Cardiac septum (tissue), 1 donor: Measurements from ENCODE around the gene EPS15. TPM values are rescaled to one million over a fixed set of nuclear protein-coding genes. Genes with fewer than 3 reads are reported as not detected.
"Not testable (repeated sequence)": the region's sequence is repeated elsewhere in the genome, so short reads cannot be mapped to it uniquely, and the experiment has no call there.

Experiments used
- DNase-seq: peaks from one replicate; pipeline ENCODE4 v3.0.0-alpha.2; 2020; ENCODE audit warnings: low spot score
- intact Hi-C: fragments of 100-400 bp; cut with DNase I; formaldehyde crosslinking; loops from one replicate; pipeline ENCODE4 v1.14.0; 2022
- total RNA-seq: library from RNA; stranded (reverse); fragmentation: NEBNext Ultra II Directional; extraction: Animal tissue kit (Norgen Biotek cat#: 25700); gene quantifications from one replicate; pipeline ENCODE4 v1.2.1, GENCODE V29; 2021
- donor health status: DM: no; HTN: no; CAD: no.

EPS15 gene
- total RNA-seq, 1 donor from 2014 or later: 46.6 TPM

DNA sequence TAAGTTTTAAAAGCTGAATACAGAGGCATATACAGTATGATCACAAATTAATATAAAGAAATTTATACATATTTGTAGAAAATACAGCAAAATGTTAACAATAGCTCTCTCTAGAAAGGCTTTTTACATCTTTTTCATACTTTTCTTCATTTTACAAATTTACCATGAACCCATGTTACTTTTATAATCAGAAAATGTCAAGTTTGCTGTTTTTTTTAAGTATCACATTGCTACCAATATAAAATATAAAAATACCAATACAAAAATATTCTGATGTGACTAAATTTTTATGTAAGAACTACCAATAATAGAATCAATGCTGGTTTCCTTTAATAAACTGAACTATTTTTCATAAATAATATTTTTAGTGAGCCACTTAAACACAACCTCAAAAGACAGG is 104.3 kb downstream of the EPS15 start:
- no peak for DNase-seq
- intact Hi-C loops: loop anchor here (5.0 kb wide), 1 partner anchor 102 kb away; the partner anchor contains the start of gene EPS15

DNA sequence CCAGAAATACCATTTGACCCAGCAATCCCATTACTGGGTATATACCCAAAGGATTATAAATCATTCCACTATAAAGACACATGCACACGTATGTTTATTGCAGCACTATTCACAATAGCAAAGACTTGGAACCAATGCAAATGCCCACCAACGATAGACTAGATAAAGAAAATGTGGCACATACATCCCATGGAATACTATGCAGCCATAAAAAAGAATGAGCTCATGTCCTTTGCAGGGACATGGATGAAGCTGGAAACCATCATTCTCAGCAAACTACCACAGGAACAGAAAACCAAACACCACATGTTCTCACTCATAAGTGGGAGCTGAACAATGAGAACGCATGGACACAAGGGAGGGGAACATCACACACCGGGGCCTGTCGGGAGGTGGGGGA is 107.2 kb downstream of the EPS15 start:
- intact Hi-C loops, DNase-seq: not testable (repeated sequence)

DNA sequence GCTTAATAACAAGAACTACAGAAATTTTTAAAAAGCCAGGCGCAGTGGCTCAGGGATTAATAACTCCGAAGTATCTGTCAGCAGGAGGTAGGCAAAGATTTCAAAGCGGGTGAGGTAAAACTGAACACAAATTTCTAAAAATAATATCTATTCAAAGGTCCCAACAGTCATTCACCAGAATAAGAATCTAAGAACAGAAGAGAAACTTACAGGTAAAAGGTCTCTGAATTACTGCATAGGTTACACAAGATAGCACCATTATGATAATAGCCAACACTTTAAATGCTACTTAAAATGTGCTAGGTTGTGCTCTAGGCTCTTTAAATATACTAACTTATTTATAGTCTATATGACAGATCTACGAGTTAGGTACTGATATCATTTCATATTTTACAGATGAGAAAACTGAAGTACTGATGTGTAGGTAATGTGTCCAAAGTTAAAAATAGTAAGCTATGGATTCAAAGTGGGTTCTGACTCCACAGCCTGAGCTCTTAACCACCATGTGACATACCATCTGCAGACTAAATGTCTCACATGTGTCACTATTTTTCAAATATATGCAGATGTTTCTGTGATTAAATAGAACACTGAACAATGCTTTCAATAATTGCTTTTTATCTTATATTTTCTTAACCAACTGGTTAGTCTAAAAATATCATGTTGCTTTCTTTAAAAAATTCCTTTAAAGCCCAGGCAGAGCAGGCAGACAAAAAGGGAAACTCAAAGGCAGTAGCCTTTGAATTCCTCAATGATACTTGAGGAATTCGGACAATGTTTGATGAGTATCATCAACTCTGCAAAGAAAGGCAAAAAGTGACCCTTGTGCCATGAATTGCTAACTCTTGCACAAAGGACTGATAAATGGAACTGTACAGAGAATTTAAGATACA is 108.3 kb downstream of the EPS15 start:
- intact Hi-C loops: no loop called here
- no peak for DNase-seq

DNA sequence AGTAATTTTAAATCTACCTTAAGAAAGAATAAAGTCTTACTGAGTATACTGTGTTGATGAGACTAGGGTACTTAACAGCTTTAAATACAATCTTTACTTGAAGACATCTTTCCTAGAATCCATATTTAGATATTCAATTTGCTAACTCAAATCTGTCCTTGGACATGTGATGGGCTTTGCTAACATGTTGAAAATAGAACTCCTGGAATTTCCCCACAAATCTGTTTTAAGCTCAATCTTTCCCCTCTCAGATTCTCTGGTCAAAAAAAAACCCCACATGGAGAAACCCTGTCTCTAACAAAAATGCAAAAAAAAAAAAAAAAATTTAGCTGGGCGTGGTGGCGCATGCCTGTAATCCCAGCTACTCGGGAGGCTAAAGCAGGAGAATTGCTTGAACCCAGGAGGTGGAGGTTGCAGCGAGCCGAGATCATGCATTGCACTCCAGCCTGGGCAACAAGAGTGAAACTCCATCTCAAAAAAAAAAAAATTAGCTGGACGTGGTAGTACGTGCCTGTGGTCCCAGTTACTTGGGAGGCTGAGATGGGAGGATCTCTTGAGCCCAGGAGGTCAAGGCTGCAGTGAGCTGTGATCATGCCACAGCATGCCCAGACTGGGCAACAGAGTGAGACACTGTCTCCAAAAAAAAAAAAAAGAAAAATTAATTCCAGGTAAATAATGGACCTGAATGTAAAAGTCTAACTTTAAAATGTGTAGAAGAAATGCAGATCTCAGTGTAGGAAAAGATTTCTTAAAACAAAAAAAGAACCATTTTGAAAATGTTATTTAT is 109.1 kb downstream of the EPS15 start:
- intact Hi-C loops, DNase-seq: not testable (repeated sequence)

DNA sequence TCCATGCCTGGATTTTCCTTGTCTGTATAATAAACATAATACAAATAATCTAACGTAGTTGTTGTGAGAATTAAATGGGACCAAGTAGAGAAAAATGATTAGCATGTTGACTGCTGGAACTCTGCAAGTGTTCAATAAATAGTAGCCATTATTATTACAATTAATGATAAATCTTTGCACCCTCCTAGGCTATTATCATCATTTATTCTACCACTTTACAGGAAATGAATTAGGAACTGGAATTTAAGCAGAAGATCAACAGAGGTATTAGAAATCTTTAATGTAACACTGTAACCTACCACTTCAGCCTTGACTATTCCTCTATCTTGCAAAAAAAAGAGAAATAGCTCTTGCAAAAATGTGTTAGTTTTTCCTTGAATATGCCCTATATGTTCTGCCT is 126.8 kb downstream of the EPS15 start:
- DNase-seq: no peak
- intact Hi-C loops: no loop called here

DNA sequence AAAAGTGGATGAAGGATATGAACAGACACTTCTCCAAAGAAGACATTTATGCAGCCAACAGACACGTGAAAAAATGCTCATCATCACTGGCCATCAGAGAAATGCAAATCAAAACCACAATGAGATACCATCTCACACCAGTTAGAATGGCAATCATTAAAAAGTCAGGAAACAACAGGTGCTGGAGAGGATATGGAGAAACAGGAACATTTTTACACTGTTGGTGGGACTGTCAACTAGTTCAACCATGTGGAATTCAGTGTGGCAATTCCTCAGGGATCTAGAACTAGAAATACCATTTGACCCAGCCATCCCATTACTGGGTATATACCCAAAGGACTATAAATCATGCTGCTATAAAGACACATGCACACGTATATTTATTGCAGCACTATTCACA is 128.4 kb downstream of the EPS15 start:
- DNase-seq, intact Hi-C loops: not testable (repeated sequence)

DNA sequence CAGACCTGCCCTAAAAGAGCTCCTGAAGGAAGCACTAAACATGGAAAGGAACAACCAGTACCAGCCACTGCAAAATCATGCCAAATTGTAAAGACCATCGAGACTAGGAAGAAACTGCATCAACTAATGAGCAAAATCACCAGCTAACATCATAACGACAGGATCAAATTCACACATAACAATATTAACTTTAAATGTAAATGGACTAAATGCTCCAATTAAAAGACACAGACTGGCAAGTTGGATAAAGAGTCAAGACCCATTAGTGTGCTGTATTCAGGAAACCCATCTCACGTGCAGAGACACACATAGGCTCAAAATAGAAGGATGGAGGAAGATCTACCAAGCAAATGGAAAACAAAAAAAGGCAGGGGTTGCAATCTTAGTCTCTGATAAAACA is 131.8 kb downstream of the EPS15 start:
- not testable (repeated sequence) for DNase-seq

DNA sequence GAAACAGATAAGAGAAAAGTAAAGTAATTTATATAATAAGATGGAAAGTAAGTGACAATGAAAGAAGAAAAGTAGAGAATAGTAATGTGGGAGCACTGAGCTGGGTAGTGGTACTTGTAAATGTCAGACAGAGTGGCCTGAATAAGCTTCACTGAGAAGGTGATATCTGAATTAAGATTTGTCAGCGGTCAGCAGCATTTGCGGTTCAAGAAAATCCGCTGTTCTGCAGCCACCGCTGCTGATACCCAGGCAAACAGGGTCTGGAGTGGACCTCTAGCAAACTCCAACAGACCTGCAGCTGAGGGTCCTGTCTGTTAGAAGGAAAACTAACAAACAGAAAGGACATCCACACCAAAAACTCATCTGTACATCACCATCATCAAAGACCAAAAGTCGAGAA is 132.8 kb downstream of the EPS15 start:
- DNase-seq, intact Hi-C loops: not testable (repeated sequence)

More for the DNA sequence above, 131.8 kb downstream of the EPS15 start:
- intact Hi-C loops: not testable (repeated sequence)

DNA sequence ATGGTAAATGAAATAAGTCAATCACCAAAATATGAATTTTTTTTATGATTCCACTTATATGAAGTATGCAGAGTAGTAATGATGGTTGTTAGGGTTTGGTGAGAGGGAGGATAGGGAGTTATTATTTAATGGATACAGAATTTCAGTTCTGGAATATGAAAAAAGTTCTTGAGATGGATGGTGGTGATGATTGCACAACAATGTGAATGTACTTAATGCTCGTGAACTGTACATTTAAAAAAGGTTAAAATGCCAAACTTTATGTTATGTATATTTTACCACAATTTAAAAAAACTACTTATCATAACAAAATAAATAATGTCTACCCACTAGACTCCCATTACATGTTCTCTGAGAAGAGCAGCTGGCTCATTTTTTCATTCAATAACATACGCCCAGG is 133.3 kb downstream of the EPS15 start:
- no peak for DNase-seq
- intact Hi-C loops: no loop called here

DNA sequence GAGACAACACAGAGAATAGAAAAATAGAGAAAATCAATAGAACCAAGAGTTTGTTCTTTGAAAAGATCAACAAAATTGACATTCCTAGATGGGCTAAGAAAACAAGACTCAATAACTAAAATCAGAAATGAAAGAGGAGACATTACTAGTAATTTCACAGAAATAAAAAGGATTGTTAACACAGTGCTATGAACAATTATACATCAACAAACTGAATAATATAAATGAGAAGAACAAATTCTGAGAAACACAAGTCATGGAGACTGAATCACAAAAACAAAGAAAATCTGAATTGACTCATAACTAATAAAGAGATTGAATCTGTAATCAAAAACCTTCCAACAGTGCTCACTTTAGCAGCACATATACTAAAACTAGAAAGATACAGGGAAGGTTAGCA is 137.1 kb downstream of the EPS15 start:
- intact Hi-C loops: no loop called here
- no peak for DNase-seq

DNA sequence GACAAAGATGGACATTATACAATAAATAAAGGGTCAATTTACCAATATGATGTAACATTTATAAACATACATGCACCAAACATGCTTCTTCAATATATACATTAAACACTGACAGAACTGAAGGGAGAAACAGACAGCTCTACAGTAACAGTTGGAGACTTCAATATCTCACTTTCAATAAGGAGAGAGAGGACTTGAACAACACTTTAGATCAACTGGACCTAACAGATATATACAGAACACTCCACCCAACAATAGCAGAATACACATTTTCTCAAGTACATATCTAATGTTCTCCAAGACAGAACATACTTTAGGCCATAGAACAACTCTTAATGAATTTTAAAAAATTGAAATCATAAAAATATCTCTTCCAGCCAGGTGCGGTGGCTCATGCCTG is 138.1 kb downstream of the EPS15 start:
- intact Hi-C loops: no loop called here
- DNase-seq: no peak

DNA sequence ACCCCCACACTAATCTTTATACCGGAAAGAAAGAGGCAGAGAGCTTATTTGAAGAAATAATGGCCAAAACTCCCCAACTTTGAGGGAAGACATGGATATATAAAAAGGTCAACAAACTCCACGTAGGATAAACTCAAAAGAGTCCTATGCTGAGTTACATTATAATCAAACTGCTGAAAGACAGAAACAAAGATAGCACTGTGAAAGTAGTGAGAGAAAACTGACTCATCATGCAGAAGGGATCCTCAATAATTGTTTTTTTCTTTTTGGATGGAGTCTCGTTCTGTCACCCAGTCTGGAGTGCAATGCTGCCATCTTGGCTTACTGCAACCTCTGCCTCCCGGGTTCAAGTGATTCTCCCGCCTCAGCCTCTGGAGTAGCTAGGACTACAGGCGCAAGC is 140.2 kb downstream of the EPS15 start:
- intact Hi-C loops: no loop called here
- DNase-seq: no peak

DNA sequence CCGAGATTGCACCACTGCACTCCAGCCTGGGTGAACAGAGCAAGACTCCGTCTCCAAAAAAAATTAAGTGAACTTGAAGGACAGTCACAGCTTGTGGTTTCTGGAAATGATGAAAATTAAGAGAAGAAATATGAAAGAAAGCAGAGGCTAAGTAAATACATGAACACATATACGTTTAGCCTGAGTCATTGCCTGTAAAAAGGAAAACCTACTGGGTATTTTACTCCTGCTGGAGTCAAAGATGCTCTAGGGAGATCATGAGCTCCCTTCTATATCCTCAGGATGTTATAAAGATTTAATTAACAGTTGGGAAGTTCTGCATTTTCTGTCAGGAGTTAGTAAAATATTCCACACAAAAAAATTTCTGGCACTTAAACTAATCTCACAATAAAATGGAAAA is 145.2 kb downstream of the EPS15 start:
- intact Hi-C loops: no loop called here
- no peak for DNase-seq

DNA sequence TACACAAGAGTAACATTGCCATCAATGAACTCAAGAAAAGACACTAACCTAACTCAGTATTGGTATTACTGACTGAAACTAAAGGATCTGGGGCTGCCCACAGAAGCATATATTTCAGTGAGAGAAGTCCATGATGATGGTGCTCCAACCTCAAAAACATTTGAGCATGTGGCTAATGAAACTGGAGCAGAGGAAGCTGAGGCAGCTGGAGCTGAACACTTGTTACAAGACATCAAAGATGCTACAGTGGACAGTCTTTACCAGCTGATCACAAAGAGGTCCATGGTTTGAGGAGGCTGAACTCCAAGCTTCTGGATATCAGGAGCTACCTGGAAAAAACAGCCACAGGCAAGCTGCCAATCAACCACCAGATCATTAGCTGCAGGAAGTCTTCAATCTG is 146.5 kb downstream of the EPS15 start:
- no peak for DNase-seq
- intact Hi-C loops: no loop called here

DNA sequence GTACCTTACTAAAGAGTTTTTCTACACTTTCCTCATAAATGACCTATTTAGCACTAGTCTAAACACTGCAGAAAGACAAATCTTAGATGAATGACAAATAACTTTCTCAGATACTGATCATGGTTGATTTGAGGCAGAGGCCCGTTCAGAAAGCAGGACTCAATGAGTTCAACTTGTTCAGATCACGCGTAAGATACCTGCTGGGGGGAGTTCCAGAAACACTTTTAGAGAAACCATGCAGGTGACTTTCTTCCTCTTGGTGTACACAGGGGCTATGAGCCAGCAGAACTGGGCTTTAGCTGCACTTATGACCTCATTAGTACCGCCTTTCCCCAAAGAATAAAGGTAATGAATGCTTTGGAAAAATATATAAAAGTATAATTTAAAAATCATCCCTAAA is 149.9 kb downstream of the EPS15 start:
- intact Hi-C loops: no loop called here
- DNase-seq: no peak

DNA sequence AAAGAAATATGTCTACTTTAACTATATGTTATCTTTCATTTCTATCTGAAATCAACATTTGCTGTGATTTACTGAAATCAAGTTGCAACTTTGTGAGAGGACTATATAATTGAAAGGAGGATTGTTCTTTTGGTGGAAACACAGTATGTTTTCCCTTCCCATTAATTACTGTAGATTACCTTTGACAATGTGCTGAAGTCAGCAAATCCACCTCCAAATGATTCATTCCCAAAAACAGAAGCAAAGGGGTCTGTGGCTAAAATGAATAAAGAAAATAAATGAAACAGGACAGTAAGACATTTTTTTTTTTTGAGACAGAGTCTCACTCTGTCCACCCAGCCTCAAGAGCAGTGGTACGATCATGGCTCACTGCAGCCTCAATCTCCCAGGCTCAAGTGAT is 153.3 kb downstream of the EPS15 start:
- no peak for DNase-seq
- intact Hi-C loops: no loop called here

DNA sequence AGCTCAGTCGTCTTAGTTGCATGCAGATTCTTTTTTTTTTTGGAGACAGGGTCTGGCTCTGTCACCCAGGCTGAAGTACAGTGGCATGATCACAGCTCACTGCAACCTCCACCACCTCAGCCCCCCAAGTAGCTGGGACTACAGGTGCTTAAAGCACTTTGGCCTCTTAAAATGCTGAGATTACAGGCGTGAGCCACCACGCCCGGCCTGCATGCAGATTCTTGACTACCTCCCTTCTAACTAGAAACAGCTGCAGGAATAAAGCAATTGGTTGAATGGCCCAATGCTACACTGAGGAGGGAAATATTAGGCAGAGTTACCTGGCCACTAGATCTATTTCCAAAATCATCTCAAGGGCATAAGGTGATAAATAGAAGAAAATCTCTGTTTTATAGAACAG is 159.2 kb downstream of the EPS15 start:
- intact Hi-C loops: no loop called here
- no peak for DNase-seq

DNA sequence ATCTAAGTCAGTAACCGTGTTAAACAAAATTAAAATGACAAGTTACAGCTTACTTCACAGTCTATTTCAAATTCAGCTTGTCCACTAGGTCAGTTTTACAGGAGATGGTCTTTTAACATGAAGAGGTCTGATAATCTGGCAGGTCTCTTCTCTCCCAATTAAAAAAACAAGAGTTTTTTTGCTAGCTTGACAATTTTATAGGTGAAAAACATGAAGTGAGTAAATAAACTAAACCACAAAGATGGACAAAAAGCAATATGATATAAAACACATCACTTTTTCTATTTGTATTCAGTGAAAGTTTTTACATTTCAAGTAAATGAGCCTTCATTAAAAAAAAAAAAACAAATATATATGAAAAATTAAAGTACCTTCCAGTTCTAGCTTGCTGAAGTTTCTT is 163.7 kb downstream of the EPS15 start:
- DNase-seq: no peak
- intact Hi-C loops: no loop called here

DNA sequence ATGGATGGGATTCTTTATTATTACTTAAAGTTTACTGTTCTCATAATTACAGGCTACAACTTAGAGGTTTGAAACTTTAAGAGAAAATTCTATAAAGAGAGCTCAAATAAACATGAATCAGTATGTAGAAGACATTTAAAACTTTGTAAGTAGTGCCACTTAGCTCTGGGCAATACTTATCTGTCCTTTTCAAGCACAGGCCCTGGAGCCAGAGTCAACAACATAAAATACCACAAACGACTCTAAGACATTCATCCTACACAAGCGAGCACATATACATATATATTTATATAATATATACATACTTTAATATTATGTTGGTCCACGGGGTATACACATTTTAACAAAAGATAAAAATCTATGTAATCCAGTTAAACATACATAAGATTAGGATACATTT is 164.7 kb downstream of the EPS15 start:
- intact Hi-C loops: no loop called here
- DNase-seq: no peak

DNA sequence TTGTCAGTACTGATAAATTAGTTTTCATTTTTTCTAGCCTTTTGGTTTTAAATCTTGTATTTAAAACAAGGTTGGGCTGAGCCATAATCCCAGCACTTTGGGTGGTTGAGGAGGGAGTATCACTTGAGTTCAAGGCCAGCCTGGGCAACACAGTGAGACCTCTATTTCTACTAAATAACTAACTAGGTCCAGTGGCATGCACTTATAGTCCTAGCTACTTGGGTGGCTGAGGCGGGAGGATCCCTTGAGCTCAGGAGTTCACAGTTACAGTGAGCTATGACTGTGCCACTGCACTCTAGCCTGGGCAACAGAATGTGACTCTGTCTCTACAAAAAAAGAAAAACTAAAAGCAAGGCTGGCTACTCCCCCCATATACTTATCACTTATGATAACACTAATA is 167.2 kb downstream of the EPS15 start:
- intact Hi-C loops: no loop called here
- no peak for DNase-seq

DNA sequence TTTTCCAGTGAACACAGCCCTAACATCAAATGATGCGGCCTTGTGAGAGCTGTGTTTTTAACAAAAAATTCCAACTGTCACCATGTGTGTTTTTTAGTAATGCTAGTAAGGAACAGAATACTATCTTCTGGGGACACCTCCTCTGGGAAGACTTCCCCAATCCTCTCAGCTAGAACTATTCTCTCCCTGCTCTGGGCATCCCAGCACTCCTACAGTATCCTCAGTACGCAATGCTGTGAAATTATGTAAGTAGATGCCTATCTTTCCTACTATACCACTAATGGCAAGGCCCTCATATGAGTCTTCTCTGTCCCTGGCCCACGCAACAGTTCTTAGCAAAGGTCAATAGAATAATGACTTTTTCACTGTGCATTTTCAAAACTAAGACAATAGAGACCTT is 169.2 kb downstream of the EPS15 start:
- no peak for DNase-seq
- intact Hi-C loops: no loop called here
